GM19035 (cell line): Measurements from ENCODE around the gene TRIM63.

Experiments
- ATAC-seq: cut with Tn5 transposase; IDR thresholded peaks from one replicate; pipeline ENCODE4 v1.9.1; 2021; ENCODE audit not compliant: unreplicated experiment

Gene TRIM63

DNA sequence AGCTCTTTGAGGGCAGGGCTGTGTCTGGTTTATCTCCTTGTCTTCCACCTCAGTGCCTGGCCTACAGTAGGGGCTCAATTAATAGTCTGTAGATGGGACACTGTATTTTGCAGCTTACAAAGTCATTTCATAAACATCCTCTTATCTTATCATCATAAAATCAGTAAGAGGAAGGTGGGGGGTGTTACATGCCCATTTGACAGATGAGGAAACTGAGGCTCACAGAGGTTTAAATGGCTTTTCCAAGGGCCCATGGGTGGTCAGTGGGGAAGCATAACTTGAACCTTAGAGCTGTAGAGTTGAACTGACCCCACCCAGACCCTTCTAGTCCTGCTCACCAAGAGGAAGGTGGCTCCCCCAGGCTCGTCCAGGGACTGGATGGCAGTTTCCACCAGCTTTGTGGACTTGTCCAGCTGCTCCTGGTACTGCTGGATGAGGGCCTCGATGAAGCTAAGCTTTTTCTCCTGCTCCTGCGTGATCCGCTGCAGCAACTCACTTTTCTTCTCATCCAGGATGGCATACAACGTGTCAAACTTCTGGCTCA, 9.3 kb downstream of the TRIM63 start:
- ATAC-seq: no peak

DNA sequence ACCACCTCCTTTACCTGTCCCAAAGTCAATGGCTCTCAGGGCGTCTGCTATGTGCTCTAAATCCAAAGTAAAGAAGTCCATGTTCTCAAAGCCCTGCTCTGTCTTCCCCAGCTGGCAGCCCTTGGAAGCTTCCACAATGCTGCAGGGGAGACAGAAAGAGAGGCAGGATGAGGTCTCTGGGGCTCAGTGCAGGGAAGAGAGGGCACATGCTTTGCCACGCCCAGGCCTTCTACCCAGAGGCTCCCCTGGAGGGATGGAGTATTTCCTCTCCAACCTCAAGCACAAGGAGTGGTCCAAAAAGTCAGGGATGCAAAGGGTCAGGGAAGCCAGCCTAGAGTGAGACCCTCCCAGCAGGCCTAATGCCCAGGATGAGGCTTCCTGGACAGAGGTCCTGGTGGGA, 10.2 kb downstream of the TRIM63 start:
- no peak for ATAC-seq

DNA sequence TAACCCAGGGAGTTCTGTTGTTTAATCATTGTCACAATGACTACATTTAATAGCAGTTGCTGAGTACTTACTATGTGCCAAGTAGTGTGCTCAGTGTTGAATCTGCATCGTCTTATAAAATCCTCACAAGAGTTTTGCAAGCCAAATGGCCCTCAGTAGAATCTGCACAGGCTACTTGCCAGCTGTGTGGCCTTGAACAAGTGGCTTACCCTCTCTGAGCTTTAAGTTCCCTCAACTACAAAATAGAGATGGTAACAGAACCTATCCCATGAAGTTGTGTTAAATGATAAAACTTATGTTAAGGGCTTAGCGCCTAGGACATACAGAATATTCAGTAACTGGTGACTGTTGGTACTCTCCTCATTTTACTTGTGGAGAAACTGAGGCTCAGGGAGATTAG, 12.4 kb downstream of the TRIM63 start:
- ATAC-seq: no peak

DNA sequence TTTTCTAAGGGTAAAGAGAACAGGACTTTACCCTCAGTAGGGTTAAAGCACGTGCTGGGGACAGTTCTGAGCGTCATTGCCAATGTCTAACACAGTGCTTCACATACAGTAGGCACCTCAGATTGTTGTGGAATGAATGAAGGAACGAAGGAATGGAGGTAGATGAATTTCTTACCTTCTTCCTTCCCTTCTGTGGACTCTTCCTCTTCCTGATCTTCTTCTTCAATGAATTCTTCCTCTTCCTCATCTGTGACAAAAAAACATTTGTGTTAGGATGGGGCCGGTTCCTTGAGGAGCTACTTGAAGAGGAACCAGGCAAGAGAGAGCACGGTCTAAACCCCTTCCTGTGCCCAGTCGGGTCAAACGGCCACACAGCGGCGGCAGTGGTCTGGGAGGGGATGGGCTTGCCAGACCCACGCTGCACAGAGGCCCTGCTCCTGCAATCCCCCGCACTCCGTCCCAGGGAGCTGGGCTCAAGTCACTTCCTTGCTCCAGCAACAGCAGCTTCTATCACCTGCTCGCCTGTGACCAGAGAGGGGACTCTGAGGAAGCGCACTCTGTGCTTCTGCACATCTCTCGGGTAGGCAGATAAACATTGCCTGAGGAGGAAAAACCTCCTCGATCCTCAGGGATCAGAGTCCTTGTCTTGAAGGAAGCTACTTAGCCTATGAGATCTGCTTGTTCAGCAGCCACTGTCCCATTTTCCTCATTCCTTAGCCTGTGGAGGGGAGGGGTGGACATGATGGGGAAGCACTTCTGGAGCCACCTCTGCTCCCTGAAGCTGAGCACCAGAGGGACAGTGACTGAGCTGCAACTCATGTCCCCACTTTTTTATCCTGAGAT, 13.5 kb downstream of the TRIM63 start:
- no peak for ATAC-seq

DNA sequence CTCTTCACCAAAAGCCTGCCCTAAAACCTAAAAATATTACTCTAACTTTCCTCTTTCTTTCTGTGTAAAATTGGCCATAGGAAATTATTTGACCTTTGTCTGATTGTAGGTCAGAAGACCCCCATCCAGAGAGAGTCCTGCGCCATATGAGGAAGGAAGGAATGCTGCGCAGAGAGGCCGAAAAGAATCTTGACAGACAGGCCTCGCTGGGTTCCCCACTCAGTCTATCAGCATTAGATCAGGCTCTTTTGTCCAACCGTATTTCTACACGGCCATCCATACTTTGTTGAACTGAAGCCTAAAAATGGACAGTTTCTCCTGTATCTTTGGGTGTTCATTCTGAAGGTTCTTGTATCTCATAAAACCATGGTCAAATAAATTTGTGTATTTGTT, 17.2 kb downstream of the TRIM63 start:
- ATAC-seq: no peak

DNA sequence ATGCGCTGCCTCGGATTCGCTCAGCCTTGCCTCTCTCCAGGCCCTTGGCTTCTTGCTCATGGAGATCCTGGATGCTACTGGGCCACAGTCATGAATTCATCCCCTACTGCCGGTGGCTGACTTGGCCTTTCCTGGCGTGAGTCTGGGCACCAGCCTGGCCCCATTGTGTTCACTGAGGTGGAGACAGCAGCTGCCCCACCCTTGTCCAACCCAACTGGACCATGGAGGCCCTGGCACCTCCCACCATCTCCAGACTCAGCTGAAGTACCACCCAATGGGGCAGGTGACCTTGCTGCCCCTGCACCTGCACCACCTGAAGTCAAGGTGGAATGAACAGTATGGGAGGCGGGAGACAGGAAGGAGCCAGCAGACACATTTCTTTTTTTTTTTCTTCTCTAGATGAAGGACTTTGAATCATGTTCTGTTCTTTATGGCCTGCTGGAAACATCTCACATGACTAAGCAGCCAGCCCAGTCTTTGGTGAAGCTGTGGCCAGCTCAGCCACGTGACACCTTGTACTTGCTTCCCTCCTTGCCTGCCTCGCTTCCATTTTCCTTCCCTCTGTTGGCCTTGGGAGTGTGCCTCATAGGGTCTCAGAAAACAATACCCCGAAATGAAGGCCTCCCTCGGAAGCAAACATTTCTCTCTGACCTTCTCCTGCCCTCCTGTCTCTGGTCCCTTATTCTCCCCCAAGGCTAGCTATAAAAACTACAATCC, 17.7 kb downstream of the TRIM63 start:
- ATAC-seq: no peak

DNA sequence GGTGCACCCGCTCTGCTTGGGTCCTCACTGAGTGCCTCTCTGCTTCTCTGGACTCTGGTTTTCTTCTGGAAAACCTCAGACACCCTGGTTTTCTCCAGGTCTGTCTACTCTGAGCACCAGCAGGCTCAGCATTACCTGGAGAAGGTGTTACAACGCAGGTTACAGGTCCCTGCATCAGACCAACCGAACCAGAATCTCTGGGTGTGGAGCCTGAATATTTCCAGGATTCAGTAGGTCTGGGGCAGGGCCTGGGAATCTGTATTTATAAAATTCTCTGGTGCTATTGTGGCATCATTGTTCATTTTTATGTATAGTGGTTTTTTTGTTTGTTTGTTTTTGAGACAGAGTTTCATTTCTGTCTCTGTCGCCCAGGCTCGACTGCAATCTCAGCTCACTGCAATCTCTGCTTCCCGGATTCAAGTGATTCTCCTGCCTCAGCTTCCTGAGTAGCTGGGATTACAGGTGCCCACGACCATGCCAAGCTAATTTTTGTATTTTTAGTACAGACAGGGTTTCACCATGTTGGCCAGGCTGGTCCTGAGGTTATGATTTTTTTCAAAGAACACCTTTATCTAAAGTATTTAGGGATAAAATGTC, 20.1 kb downstream of the TRIM63 start:
- no peak for ATAC-seq

DNA sequence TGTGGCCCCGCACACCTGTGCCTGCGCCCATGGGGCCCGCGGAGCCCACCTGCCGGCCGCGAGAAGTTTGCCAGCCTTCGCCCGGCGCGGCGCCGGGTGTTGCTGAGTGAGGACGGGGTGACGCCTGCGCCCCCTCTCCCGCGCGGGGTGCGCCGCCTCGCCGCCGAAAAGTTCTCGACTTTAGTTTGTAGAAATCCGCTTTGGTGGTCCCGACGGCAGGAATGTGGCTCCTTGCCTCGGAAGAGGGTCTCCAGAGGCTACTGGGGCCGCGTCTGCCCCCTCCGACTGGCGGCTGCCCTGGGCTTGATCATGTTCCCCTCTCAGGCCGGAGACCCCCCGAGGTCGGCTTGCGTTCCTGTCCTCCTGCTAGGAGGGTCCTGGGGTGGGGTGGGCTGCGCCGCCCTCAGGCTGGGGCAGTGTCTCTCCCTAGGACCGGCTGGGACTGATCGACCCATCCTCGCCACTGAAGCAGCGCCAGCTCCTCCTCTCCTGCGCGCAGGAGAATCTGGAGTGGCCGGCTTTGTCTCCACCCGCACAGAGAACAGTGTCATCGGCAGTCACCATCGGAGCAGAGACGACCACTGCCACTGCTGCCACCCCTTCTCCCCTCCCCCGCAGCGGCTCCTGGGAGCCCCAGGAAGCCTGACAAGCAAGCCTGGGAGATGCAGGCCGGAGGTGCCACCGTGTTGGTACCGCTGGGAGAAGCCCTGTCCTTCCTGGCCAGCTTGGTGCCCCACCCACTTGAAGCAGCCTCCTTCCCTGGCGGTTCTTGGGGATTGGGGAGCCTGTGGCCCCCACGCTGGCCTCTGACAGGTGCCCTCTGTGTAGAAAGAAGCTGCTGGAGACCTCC, 21.0 kb downstream of the TRIM63 start:
- ATAC-seq: no peak

DNA sequence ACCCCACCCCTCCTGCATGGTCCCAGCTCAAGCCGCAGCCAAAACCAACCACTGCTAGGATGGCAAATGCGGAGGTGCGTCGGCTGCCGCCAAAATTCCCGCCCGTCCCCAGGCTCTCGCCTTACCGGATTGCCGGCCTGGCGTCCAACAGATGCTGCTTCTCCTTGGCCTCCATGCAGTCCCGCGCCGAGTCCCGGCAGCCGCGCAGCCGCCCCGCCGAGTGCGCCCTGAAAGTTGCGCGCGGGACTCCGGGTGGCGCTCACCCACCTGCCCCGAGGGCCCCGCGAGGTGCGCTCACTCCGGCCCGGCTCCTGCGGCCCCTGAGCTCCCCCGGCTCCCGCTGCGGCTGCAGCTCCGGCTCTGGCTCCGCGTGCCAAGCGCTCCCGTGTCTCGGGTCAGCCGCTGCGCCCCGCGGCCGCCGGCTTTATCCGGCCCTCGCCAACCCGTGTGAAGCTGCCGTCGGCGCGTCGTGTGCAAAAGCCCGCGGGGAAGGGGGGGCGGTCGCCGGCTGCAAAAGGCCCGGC, 21.6 kb downstream of the TRIM63 start, which contains the start of gene SLC30A2:
Gene SLC30A2 (minus strand): TSS at position 397 of the 524 bp plus-strand sequence. CDS start 222 bp downstream, at position 175.
- ATAC-seq: no peak

DNA sequence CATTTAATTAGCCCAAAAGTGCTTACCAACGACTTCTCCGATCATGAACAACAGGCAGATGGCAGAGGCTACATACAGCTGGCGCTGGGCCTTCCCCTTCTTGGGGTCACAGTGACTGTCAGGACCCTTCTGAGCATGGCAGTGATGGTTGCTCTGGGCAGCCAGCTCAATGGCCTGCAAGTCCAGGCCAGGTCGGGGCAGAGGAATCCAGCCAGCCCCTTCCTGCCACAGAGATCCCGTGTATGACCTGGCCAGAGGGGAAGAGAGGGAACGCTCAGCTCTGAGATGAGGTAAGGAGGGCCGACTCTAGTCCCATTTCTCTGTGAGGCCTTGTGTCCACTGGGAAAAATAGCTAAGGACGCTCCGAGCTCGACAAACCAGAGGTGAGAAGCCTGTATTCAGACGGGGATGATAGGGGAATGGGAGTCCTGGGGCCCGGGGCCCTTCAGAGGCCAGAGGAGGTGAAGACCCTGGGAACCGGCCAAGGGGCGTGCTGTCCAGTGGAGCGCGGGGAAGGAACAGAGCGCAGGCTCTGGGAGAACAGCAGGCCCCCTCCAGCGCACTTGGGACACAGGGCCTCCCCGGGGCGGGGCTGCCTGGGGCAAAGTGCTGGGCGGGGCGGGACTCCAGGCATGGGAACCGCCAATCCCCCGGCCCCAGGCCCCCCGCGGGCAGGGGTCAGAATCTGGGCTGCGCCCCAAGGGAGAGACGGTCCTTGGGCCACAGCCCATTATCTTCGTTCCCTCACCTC, 22.3 kb downstream of the TRIM63 start:
- no peak for ATAC-seq

DNA sequence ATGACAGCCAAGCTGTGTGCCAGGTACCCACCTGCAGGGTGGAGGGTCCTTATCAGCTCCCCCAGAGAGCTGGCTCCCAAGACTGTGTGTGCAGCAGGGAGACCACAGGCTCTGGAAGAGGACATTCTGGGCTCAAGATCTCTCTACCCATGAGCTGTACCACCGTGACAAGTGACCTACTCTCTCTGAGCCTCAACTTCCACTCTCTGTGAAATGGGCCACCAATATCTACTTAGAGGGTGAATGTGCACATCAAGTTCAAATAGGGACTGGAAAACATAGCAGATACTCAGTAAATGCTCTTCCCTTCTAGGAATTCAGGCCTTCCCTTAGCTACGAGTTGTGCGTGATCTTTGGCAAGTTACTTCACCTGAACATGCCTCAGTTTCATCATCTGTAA, 23.0 kb downstream of the TRIM63 start:
- no peak for ATAC-seq

DNA sequence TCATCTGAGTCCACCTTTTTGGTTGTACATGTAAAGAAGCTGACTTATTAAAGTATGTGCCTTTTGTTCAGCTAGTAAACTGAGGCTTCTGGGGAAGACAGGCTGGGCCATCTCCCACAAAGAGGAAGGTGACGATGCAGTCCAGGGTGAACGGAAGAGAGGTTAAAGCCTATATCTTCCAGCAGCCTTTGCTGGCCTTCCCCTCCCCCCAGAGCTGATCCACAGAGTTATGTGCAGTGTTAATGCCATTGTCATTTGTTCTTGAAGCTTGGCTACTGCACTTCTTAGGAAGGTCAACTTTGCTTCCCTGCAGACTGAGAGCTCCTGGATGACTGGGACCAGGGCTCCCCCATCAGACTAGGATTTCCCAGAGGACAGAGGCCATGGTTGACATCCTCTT, 23.7 kb downstream of the TRIM63 start:
- ATAC-seq: no peak

DNA sequence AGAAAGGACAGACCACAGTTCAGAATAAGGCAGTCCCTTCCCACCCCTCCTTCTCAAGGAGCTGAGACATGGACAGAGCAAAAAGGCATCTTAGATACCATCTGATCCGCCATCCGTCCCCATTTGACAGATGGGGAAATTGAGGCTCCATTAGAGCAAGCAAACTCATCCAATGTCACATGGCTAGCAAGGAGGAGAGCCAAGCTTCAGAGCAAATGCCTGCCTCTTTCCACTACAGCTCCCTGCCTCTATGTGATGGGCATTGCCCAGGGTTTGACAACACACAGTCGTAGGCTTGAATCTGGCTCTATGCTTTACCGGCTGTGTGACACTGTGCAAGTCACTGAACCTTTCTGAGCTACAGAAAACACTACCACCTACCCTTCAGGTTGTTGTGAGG, 25.5 kb downstream of the TRIM63 start:
- ATAC-seq: no peak

DNA sequence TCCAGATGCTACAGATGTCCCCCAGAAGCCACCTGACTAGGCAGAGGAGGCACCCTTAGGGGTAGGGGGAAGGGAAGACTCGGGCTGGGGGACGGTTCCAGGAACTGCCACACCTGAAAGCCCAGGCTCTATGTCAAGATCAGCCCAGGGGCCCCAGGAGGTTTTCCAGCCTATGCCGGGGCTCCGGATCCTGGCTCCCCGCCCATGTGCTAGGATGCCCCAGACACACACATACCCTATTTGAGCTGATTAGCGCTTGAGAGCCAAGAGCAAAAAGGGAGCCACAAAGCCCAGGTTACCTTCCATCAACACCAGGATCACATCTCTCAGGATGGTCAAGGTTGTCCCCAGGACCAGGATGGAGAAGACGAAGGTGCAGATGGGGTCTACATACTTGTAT, 26.0 kb downstream of the TRIM63 start:
- ATAC-seq: no peak

DNA sequence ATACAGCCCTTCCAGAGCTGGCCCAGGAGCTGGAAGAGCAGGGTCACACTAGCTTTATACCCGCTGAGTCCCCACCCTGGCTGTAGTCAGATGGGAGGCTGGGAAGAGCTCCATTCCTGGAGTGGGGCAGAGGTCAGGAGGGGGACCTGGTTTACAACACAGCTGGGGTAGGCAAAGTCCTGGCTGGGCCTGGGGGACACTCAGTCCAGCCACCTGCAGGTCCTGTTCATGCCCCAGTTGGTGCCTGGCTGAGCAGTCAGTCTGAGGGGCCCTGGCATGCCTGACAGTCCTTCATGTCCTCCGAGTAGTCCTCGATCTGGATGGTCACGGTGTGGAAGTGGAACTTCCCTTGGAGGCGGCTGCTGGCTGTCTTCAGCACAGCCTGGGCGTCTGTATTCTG, 28.5 kb downstream of the TRIM63 start:
- no peak for ATAC-seq

DNA sequence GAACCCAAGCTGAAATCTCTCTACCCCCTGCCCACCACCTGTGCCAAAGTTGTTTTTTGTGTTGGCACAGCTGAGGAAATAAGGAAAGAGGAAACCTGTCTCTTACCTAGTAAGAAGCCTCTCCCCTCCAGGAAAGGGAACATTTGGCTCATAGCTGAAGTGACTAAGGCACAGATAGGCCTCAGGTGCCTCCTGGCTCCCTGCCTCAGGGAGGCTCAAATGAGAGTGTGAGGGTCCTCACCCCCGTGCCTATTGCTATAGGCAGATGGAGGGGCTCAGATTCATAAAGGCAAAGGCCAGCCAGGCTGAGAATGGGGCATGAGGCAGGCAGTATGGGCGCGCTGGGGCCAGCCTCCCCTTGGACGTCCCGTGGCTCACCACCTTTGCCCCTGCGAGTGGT, 29.0 kb downstream of the TRIM63 start:
- ATAC-seq: no peak

DNA sequence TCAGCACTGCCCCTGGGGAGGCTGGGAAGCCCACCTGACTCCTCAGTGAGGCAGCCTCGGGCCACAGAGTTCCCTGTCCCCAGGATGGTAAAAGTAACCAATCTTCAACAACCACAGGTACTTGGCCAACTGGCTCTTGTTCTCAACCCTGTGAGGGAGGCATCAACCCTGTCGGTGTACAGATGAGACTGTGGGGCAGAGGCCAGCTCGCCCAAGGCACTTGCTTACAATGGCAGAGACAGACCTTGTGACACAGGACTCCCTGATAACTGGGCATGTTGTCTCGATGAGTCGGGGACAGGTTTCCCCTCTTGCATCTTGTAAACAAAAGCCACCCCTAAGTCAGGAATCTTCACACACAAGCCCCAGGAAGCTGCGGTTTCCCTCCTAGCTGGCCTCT, 29.5 kb downstream of the TRIM63 start:
- no peak for ATAC-seq

DNA sequence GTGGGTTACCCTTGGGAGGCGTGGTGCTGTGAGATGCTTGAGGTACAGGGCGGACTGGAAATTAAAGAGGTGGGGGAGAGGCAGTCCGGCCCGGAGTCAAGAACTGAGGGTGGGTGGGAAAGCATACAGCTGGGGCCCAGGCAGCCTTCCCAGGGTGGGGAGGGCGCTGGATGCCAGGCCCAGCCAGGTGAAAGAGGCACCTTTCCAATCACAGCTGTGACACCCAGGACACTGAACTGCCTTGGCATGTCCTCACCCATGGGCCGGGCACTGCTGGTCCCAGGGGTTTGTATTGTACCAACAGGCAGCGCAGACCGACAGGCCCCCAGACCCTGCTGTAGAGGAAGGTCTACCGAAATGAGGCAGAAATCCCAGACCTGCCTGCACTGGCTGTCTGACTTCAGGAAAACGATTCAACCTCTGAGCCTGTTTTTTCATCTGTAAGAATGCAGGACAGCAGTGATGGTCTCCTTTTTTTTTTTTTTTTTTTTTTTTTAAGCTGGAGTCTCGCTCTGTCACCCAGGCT, 30.6 kb downstream of the TRIM63 start:
- no peak for ATAC-seq

DNA sequence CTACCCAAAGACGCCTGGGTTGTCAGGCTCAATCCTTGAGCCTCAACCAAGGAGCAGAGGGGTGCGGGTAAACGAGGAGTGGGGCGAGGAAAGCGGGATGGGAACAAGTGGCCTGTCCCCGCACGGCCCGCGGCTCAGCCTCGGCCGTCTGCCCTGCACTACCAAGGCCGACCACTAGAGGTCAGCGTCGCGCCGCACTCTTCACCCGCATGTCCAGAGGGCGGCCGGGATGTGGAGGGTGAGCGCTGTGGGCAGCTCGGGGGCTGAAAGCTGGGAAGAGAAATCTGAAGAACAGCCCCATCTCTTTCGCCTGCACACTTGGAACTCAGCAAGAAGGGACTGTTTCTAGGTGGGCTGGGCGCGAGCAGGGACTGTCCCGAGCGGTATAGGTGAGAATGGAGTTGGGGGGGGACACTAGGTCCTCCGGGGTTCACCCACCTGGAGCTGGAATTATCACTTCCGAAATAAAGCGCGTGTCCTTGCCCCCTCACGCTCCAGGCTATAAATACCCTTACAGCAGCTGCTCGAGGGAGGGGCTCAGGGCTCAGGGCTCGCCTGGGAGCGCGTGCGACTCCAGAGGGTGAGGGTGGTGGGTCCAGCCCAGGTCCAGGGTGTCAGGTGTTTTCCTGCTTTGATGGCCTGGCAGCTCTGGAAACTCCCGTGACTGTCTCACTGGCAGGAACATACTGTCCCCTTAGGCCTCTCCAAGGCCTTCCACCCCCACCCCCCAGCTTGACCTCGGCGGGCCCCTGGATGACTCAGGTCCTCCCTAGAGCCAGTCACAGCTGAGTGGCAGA, 31.3 kb downstream of the TRIM63 start:
- ATAC-seq: peak; percentile 75
